Measurements from ENCODE around the gene ATL2.

Gene ATL2

GRCh38 chr2:38353402-38353801 is 23.7 kb downstream of the ATL2 start:
- no peaks in the 10 kb centered on the region; the same call in 1 of the 2 replicates for H3K9me3 ChIP-seq
- H3K36me3 ChIP-seq: peaks cover 7% of the 10 kb centered on the region; the same call in 1 of the 2 replicates
- no peak for TF ChIP-seq CTCF (IDR thresholded peaks at IDR 0.05; ENCODE audit: low read depth, low read length)
- no peak overlapping the region for H3K4me3 ChIP-seq (ENCODE audit: low read depth, low read length)
- DNase-seq: no peak
- peaks cover 6% of the 10 kb centered on the region for H3K4me1 ChIP-seq
- no peaks in the 10 kb centered on the region for H3K27me3 ChIP-seq

GRCh38 chr2:38352336-38352735 is 24.7 kb downstream of the ATL2 start:
- H3K27me3 ChIP-seq: no peaks in the 10 kb centered on the region
- H3K4me1 ChIP-seq: peaks cover 6% of the 10 kb centered on the region
- no peak overlapping the region for H3K4me3 ChIP-seq (ENCODE audit: low read depth, low read length)
- TF ChIP-seq CTCF (IDR thresholded peaks at IDR 0.05; ENCODE audit: low read depth, low read length): no peak
- peaks cover 7% of the 10 kb centered on the region; the same call in 1 of the 2 replicates for H3K36me3 ChIP-seq
- DNase-seq: no peak
- no peaks in the 10 kb centered on the region; the same call in 1 of the 2 replicates for H3K9me3 ChIP-seq

GRCh38 chr2:38345323-38346038 is 31.6 kb downstream of the ATL2 start:
- H3K4me3 ChIP-seq (ENCODE audit: low read depth, low read length): no peak overlapping the region
- no peaks in the 10 kb centered on the region; the same call in 1 of the 2 replicates for H3K9me3 ChIP-seq
- H3K27me3 ChIP-seq: no peaks in the 10 kb centered on the region
- no peak for DNase-seq
- TF ChIP-seq CTCF (IDR thresholded peaks at IDR 0.05; ENCODE audit: low read depth, low read length): no peak
- peaks cover 33% of the 10 kb centered on the region for H3K36me3 ChIP-seq
- H3K4me1 ChIP-seq: peaks cover 11% of the 10 kb centered on the region

GRCh38 chr2:38344813-38345212 is 32.3 kb downstream of the ATL2 start:
- no peaks in the 10 kb centered on the region for H3K27me3 ChIP-seq
- peaks cover 11% of the 10 kb centered on the region for H3K4me1 ChIP-seq
- no peak overlapping the region for H3K4me3 ChIP-seq (ENCODE audit: low read depth, low read length)
- peaks cover 36% of the 10 kb centered on the region for H3K36me3 ChIP-seq
- DNase-seq: no peak
- TF ChIP-seq CTCF (IDR thresholded peaks at IDR 0.05; ENCODE audit: low read depth, low read length): no peak
- H3K9me3 ChIP-seq: no peaks in the 10 kb centered on the region; the same call in 1 of the 2 replicates

- Histone ChIP-seq H3K4me1 (peaks cover 11% of the 10 kb centered on the region), H3K27me3 (no peaks in the 10 kb centered on the region; the same call in 1 of the 2 replicates), H3K36me3 (peaks cover 46% of the 10 kb centered on the region), H3K4me3 (ENCODE audit: low read depth, low read length) (no peak overlapping the region), H3K9me3 (no peaks in the 10 kb centered on the region; the same call in 1 of the 2 replicates)
- DNase-seq: no peak
- TF ChIP-seq CTCF (IDR thresholded peaks at IDR 0.05; ENCODE audit: low read depth, low read length): no peak
These were observed 33.9 kb downstream of the ATL2 start for GRCh38 chr2:38343212-38343611.

- H3K4me3 ChIP-seq (ENCODE audit: low read depth, low read length): no peak overlapping the region
- no peaks in the 10 kb centered on the region for H3K4me1 ChIP-seq
- no peak for DNase-seq
- H3K27me3 ChIP-seq: no peaks in the 10 kb centered on the region; the same call in 1 of the 2 replicates
- H3K9me3 ChIP-seq: no peaks in the 10 kb centered on the region
- peaks cover 37% of the 10 kb centered on the region for H3K36me3 ChIP-seq
- TF ChIP-seq CTCF (IDR thresholded peaks at IDR 0.05; ENCODE audit: low read depth, low read length): no peak
These were observed 40.5 kb downstream of the ATL2 start for GRCh38 chr2:38336621-38337020.
